Stimulated activated CD4-positive, alpha-beta T cell treated with anti-CD3 and anti-CD28 coated beads, Interleukin-2, amount 100 ng/mL, for 4 hours (primary cell): ENCODE measurements around the gene ZNF609.

ENCODE experiments used
- DNase-seq: peaks from one replicate; pipeline ENCODE4 v3.0.0-alpha.2; 2020; ENCODE audit warnings: low read depth

ZNF609 gene

DNA sequence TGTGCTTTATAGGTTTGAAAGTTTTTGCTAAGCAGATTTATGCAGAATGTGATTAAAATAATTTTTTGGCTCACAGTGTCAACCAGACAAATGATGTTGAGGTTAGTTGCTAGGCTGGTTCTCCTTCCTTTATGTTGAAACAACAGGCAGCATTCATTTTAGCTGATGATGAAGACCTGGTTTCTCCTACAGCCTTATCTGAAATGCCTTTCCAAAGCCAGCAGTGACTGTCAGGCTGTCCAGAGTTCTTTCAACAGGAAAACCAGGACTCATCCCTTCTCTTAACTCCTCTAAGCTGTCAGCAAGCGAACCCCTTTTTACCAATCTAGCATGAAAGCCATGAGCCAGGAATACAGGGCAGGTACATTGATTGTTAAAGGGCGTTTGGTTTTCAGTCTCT is 84.1 kb downstream of the ZNF609 start:
- no peak for DNase-seq

DNA sequence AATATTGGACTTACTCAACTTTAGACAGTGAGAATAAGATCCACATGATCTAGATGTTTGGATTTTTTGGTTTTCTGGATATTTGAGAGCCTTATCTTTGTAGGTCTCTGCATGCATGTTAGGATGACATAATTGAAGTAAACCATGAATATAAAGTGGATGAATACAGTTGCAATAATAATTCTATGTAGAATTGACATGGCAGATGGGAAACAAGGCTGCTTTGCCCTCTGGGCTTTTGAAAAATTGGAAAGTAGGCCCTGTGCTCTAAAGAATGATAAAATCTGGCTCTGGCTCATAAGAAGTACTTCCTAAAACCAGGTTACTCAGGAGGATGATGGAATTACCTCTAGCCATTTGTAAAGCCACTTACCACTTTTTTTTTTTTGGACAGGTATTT is 86.9 kb downstream of the ZNF609 start:
- DNase-seq = no peak

DNA sequence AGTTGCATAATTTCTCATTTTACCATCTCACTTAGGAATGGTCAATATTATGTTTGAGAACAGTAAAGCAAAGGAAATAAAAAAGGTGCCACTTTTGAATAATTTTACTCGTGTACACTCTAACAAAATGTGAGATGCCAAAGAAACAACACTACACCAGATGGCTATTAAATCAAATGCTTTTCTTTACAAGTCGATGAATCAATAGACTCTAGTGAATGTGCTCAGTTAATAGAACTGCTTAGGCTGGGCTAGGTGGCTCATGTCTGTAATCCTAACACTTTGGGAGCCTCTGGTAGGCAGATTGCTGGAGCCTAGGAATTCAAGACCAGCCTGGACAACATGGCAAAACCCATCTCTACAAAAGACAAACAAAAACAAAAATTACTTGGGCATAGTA is 87.9 kb downstream of the ZNF609 start:
- DNase-seq = no peak

DNA sequence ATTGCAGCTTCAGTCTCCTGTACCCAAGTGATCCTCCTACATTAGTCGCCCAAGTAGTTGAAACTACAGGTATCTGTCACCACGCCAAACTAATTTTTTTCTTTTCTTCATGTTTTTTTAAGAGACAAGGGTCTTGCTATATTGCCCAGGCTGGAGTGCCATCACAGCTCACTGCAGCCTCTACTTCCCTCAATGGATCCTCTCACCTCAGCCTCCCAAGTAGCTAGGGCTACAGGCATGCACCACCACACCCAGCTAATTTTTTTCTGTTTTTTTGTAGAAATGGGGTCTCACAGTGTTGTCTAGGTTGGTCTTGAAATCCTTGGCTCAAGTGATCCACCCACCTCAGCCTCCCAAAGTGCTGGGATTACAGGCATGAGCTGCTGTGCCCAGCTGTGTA is 89.5 kb downstream of the ZNF609 start:
- DNase-seq = no peak

DNA sequence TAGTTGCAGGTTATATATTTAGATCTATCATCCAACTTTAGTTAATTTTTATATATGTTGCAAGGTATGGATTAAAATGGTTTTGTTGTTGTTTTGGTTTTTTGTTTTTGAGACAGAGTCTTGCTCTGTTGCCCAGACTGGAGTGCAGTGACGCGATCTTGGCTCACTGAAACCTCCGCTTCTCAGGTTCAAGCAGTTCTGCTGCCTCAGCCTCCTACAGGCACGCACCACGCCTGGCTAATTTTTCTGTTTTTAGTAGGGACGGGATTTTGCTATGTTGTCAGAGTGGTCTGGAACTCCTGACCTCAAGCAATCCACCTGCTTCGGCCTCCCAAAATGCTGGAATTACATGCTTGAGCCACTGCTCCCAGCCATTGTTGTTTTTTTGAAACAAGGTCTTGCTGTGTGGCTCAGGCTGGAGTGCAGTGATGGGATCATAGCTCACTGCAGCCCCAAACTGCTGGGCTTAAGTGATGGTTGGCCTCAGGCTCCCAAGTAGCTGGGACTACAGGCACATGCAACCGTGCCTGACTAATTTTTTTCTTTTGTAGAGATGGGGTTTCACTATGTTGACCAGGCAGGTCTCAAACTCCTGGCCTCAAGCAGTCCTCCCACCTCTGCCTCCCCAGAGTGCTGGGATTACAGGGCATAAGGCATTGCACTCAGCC is 92.0 kb downstream of the ZNF609 start:
- no peak for DNase-seq

DNA sequence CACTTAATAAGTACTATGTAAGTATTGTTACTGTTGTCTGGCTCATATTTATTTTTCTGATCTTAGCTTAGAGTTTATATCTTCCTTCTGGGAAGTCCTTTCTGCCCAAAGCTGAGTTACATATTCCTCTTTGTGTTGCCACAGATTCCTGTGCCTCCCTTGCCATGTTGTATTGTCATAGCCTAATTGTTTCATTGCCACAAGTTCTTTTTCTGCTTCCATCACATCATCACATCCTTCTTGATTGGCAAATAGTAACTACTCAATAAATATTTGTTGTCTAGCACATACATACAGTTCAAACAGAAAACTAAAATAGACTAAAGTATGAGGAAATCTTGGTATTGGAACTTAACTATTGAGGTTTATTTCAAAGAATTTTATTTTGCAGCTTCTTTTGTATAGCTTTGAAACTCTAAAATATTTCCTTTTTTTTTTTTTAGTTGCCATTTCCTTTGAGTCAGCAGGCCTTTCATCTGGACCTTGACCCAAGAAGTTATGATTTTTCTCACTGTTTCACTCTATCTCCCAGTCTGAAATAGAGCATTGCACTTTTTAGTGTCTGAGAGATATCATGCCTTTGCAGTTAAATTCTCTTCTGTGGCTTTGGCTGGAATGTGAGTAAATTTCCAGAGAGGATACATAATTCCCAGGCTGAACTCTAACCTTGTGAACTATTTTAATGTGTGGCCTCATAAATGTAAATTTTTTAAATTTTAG is 98.2 kb downstream of the ZNF609 start:
- DNase-seq = no peak

DNA sequence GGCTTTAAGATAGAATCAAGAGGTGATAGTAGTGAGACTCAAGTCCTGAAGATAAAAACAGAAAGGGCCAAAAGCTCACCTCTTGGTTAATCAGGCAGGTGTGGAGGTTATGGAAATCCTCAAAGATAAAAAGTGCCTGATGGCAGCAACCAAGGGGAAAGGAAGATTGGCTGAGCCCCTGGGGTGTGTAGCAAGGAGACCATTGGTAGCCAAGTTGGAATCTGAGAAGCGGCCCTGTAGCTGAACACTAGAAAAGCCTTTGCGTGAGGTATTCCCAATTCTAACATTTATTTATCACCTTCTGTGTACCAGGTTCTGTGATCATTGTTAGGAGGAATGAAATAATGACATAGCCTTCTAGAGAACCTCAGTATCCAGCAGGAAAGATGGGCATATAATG is 98.9 kb downstream of the ZNF609 start:
- no peak for DNase-seq

DNA sequence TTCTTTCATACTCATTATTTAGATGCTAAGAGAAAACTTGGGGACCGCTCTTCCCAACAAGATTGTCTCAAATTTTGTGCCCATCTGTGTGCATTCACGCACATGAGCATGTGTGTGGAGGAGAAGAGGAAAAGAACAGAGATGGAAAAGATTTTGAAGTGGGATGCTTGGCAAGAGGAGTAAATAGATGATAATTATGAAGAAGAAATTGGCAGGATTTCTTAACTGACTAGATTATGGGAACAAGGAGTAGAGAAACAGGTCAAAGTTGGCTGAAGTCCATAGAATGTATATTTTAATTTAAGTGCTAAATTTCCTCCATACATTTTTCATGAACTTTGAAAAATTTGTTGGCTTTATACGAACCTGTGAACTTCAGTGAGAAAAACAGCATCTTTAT is 100.1 kb downstream of the ZNF609 start:
- no peak for DNase-seq

DNA sequence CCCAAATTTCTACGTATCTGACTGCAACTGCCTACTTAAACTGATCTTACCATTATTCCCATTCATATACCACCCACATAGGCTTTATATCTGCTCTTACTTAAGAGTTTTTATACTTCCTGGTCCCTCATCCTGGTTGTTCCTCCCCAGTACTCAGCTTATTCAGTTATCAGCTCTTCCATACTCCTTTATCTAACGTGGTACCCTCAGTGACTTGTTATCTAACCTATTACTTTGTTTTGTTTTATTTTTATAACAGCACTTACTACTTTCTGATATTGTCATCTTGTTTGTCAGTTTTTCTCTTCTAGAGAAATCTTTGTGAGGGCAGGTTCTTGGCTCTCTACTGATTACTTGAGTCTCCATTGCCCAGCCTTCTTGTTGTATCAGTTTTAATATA is 100.6 kb downstream of the ZNF609 start:
- DNase-seq = no peak

DNA sequence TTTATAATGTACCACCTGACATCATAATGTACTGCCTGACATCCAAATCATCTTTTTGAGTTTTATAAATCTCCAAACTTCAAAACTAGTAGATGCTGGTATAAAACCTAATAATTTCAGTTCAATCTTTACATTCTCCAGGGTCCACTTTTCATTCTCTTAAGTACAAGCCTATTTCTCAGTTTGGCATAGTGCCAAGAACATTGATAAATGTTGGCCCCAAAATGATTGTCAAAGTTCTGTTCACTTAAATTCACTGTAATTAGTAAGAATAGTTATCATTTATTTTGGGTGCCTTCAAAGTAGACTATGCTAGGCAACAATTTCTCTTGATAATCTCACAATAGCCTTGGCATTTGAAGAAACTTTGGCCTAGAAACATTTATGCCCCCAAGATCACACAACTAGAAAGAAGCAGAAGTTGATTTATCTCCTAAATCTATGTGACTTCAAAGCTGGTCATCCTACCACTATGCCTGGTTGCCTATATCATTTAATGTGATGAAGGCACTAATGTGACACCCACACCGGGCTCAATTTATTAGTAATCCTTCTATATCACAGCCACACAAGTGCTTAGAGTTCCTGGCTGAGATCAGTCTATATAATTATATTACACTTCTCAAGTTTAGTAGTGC is 101.7 kb downstream of the ZNF609 start:
- no peak for DNase-seq

DNA sequence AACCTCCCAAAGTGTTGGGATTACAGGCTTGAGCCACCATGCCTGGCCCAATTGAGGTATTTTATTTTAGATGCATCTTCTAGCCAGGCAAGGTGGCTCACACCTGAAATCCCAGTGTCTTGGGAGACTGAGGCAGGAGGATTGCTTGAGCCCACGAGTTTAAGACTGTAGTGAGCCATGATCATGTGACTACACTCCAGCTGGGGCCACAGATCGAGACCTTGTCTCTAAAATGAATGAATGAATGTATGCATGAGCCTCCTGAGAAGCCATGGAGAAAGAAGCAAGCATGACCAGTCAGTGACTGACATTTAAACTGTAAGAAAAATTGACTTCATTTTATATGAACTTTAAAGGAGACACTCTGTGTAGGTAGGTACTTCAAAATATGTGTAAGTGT is 105.7 kb downstream of the ZNF609 start:
- no peak for DNase-seq

DNA sequence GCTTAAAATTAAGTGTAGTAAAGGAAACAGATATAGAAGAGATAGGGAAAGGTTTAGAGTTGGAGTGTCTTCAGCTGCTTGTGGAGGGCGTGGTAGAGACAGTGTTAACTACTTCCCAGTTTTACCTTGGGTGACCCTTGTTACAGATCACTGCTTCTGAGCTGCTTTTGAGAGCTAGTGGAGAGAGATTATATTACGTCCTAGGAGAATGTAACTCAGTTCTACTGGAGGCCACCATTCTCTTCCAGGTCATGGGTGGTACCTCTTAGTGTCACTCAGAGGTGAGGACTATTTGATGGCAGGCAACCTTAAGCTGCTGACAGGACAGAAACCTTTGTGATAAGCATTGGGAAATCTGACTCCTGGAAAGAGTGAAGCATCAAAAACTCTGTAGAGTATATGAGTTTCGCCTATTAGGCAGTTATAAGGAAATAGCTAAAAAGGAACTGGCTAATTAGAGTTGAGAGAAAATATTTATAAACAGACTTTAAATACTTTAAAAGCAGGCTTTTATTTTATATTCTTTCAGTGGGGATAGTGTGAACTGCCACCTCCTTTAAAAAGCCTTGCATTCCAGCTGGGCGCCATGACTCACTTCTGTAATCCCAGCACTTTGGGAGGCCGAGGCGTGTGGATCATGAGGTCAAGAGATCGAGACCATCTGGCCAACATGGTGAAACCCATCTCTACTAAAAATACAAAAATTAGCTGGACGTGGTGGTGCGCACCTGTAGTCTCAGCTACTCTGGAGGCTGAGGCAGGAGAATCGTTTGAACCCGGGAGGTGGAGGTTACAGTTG is 106.5 kb downstream of the ZNF609 start:
- DNase-seq = no peak

DNA sequence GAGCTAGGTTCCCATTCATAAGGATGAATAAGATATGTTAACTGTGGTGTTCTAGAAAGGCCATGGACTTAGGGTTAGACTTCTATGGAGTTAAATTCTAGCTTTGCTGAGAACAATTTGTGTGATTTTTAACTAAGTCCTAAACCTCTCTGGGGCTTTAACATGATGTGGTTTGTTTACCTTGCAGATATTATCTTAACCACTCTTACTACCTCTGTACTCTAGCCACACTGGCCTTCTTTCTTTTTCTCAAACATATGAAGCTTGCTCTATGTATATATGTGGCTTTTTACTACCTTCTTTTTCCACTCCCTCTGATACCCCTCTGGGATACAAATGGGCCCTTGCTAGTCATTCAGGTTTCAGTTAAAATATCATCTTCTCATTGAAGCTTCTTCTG is 108.4 kb downstream of the ZNF609 start:
- no peak for DNase-seq

DNA sequence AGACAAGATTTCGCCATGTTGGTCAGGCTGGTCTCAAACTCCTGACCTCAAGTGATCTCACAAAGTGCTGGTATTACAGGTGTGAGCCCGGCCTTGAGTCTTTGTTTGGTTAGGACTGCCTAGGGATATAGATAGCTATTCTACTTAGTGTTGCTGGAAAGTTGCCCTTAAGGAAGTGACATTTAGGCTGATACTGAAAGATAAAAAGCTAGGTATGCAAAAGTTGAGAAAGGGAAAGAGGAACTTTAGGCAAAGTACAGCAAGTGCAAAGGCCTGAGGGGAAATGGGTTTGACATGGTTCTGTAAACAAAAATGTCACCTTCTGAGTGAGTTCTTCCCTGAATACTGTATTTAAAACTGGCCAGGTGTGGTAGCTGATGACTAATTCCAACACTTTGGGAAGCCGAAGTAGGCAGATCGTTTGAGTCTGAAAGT is 111.5 kb downstream of the ZNF609 start:
- DNase-seq = no peak

DNA sequence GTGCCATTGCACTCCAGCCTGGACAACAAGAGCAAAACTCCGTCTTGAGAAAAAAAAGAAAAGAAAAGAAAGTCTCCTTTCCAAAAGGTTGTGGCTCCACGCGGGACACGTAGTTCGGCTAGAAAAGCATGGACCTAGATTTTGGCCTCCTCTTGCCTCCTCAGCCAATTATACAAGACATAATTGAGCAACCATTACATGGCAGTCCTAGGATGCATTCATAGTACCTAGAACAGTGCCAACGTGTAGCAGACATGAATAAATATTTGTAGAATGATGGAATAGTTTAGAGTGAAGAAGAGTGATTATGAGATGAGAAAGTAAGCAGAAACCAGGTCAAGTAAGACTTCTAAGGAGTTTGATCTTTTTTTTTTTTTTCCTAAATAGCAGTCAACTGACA is 112.5 kb downstream of the ZNF609 start:
- DNase-seq = no peak

DNA sequence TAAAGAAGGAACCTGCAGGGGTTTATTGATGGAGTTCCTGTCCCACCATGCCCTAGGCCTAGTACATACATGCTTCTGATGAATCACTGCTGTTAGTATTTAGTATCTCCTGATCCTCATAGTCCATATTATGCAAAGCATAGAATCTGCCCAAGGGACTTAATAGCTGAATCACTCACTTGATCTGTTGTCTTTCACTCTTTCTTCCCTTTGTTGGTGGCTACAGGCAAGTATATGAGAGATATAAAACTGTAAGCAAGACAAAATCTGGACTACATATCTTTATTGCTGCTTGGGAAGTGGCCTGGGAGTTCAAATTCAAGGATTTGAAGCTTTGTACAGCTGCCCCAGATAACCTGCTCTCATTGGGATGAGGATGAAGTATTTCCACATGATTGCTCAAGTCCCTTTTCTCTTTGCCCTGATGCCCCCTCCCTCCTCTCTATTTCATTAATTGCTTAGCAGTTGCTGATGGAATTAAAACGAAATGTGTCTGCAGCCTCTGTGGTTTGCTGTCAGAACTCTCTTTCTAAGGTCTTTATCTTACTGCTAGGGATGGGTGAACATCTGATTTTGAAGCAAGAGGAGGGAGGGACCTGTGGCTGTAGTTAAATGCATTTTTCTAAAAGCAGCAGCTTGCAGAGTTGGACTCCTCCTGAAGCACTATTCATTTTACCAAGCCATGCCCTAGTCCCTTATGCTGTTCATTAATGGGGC is 114.1 kb downstream of the ZNF609 start:
- DNase-seq = no peak

DNA sequence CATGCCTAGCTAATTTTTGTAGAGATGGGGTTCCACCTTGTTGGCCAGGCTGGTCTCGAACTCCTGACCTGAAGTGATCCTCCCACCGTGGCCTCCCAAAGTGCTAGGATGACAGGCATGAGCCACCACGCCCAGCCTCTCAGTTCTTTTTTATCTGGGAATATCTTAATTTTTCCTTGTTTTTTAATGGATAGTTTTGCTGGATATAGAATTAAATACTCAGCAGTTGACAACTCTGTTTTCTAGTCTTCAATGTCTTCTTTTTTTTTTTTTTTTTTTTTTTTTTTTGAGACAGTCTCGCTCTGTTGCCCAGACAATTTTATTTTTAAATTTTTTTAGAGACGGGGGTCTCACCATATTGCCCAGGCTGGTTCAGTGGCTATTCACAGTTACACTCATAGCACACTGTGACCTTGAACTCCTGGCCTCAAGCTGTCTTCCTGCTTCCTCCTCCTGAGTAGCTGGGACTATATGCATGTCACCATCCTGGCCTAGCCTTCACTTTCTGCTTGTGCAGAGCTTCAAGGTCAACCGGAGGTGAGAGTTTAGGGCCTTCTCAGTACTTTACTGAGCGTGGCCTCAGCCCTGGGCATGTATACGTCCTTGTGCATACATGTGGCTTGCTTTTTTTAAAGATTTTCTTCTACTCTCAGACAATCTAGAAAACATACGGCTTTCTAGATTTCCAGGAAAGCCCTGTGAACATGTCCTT is 120.5 kb downstream of the ZNF609 start:
- no peak for DNase-seq

DNA sequence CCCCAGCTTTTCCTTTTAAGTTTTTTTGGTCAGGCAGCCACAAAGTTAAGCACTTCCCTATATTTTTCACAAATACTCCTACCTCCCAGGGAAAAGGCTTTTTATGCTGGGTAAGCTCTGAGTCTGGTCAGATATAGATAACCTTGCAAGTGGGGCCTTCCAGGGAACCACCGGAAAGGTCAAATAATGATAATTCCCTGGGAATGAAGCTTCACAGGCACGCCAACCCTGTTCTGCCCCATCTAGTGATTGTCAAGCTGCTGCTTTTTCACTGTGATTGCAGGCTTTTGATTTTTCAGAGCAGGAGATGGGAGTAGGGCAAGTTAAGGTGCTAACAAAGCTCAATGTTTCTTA is 121.0 kb downstream of the ZNF609 start:
- DNase-seq = no peak

DNA sequence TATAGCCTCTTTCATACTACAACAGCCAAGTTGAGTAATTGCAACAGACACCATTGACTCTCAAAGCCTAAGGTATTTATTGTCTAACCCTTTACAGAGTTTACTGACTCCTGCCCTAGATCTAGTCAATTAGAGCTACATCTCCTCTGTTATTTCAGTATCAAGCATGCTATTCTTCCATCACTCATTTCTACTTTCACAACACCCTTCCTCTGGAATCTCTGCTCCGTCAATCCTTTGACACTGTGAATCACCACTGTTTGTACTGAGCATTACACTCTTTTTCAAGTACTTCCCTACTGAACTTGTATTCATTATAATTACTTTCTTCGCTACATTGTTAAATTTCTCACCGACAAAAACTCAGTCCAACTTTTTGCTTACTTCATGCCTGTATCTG is 121.8 kb downstream of the ZNF609 start:
- no peak for DNase-seq

DNA sequence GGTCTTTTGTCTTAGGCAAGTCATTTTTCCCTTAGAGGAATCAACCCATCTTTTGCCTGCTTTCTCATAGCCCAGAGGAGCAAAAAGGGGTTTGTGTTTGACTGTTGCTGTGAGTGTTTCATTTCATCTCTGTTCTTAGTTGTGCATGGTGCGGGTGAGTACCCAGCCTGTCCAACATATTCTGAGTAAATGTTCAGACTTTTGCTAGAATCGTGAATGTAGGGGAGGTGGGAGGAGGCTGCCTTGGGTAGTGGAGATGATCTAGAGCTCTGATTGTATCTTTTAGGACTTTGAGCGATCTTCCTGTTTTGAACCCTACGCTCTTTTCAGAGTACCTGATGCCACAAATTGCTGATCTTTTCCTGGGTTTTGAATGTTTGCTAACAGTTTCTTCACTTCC is 123.1 kb downstream of the ZNF609 start:
- no peak for DNase-seq

DNA sequence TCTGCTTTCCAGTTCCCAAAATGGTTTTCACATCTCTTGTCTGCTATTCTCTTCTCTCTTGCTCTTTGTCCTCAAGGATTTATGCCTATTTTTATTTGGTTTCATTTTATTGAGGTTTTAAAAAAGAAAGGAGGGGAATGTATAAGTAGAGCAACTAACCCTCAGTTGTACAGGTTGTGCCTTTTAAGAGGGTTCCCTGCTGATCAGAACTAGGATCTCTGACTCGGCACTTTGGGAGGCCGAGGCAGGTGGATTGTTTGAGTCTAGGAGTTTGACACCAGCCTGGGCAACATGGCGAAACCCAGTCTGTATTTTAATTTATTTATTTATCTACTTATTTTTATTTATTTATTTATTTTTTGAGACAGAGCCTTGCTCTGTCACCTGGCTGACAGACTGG is 123.6 kb downstream of the ZNF609 start:
- DNase-seq = no peak
